Measurements from ENCODE around the gene ZNF786.
"Not testable (repeated sequence)": the region's sequence is repeated elsewhere in the genome, so short reads cannot be mapped to it uniquely, and the experiment has no call there.

The ZNF786 gene, protein sequence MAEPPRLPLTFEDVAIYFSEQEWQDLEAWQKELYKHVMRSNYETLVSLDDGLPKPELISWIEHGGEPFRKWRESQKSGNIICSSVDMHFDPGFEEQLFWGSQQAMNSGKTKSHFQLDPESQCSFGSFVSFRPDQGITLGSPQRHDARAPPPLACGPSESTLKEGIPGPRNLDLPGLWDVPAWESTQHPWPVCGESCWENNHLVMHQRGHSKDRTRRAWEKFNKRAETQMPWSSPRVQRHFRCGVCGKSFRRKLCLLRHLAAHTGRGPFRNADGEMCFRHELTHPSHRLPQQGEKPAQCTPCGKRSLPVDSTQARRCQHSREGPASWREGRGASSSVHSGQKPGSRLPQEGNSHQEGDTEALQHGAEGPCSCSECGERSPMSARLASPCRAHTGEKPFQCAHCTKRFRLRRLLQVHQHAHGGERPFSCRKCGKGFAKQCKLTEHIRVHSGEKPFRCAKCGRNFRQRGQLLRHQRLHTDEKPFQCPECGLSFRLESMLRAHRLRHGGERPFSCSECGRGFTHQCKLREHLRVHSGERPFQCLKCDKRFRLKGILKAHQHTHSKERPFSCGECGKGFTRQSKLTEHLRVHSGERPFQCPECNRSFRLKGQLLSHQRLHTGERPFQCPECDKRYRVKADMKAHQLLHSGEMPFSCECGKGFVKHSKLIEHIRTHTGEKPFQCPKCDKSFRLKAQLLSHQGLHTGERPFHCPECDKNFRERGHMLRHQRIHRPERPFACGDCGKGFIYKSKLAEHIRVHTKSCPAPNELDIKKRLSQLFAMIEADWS

DNA sequence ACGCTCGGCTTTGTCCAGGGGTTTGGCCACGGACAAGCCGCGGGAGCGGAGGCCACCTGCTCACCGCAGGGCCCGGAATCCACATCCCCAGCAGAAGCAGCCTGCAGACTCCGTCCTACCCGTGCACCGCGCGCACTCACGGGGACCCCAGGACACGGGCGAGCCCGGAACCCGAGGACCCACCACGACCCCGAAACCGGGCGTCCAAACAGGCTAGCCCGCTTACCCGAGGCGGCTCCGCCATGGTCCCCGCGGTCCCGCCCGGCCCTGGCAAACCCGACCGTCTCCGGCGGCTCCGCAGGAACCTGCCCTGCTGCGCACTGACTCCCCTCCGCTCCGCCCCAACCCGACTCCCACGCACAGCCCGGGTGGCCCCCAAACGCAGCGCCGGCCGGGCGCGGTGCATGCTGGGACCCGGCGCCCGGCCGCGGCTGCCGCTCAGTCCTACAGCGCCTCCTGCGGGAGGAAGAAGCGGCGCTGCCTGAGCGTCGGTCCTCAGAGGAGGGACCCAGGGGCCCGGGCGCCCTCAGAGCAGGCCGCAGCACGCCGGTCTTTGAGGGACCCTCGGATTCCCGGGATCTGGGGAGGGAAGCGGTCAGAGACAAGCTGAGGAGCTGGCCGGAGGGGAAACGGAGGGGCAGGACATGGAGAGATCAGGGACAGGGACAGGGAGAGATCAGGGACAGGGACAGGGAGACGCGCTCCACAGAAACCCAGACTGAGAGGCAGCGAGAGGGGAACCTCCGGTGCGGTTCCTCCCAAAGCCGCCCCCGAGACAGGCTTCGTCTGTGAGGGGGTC, at the start of gene ZNF786:
Gene ZNF786, minus strand, starts transcription at position 322 of the 799 bp plus-strand sequence. Its CDS starts 78 bp downstream, at position 244.
- peak; percentile 93 for DNase-seq

DNA sequence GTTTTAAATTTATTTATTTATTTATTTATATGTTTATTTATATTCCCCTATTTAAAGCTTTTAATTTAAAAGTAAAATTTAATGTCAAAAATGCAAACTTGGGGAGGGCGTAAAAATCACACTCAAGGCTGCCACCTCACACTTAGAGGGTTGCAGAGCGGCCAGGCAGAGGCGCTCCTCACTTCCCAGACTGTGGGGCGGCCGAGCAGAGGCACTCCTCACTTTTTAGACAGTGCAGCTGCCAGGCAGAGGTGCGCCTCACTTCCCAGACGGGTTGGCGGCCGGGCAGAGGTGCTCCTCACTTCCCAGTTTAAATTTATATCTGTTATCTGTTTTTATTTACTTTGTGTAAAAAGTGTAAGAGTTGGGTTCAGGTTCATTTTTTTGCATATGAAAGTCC, 45.6 kb upstream of the ZNF786 start:
- DNase-seq, result no peak

DNA sequence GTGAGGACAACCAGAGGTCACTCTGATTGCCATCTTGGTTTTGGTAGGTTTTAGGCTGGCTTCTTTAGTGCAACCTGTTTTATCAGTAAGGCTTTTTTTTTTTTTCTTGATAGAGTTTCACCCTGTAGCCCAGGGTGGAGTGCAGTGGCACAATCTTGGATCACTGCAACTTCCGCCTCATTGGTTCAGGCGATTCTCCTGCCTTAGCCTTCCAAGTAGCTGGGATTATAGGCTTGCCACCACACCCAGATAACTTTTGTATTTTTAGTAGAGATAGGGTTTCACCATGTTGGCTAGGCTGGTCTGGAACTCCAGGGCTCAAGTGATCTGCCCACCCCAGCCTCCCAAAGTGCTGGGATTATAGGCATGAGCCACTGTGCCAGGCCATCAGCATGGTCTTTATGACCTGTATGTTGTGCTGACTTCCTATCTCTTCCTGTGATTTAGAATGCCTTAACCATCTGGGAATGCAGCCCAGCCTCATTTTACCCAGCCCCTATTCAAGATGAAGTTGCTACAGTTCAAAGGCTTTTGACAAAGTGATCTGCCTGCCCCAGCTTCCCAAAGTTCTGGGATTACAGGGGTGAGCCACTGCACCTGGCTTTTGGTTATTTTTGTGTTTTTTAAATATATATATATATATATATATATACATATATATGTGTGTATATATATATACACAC, 42.7 kb upstream of the ZNF786 start:
- no peak for DNase-seq

DNA sequence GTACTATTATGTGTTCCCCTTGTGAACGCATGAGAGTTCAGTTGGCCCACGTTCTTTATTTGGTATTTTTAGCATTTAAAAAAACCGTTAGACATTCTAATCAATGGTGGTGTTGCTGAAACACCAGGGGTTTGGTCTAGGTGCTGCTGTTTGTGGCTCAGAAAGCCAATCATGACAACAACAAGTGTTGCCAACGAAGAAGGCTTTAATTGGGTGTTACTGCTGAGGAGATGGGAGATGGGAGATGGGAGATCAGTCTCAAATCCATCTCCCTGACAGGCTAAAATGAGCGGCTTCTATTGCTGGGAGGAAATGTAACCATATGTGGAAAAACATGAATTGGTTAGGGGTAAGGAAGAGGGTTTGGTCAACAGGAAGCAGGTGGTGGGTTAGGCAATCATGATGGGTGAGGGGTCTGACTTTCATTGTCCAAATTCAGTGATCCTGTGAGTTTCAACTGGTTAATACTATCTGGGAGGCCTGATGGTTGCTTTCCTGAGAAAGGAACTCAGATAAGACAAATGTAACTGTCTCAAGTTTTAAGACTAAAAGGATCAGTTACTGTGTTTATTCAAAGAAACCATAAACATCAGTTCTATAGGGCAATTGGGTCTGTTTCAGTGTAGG, 40.2 kb upstream of the ZNF786 start:
- no peak for DNase-seq

DNA sequence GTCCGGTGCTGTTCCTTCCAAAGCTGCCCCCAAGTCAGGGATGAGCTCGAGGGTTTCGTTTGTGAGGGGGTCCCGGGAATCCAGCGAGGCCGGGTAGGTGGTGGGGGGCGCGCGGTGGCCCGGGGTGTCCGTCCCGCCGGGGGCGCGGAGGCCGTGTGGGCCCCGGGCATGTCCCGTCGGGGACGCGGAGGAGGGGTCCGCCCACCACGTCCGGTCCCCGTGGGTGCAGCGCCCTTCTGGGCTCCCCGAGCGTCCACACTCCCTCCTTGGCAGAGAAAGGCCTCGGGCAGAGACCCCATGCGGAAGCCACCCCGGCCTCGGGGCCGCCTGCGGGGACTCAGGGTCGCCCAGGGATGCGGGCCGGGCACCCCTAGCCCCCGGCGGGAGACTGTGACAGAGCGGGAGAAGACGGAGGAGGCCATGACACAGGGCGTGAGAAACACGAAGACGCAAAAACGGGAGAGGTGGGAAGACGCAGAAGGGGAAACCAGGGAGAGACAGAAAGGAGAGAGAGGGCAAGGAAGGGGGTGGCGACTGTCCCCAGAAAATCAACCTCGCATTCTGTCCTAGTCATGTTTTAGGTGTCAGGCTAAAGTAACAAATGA, 36.2 kb upstream of the ZNF786 start:
- peak; percentile 66 for DNase-seq

DNA sequence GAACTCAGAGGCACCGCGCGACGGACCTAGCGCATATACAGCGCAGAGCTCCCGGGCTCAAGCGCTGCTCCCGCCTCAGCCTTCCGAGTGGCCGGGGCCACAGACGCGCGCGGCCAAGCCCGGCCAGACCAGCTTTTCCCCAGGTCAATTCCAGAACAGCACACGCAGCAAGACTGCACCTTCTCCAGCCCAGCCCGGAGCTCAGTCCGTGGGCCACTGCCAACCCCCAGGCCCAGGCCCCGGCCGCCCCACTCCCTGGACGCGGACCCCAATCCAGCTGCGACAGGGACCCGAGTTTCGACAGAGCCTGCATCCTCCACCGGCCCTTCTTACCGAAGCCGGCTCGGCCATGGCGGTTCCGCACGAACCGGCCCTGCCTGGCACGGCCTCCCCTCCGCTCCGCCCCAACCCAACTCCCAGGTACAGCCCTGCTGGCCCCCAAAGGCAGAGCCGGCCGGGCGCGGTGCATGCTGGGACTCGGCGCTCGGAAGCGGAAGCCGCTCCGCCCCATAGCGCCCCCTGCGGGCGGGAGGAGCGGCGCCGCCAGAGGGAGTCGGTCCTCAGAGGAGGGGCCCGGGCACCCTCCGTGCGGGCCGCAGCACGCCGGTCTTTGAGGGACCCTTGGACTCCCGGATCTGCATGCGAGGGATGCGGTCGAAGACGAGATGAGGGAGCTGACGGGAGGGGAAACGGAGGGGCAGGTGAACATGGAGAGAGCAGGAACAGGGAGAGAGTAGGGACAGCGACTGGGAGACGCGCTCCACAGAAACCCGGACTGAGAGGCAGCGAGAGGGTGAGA, 35.5 kb upstream of the ZNF786 start, which contains the start of gene ZNF425:
Gene ZNF425, minus strand, starts transcription at position 462 of the 799 bp plus-strand sequence. Its CDS starts 111 bp downstream, at position 351.
- peak; percentile 95 for DNase-seq

DNA sequence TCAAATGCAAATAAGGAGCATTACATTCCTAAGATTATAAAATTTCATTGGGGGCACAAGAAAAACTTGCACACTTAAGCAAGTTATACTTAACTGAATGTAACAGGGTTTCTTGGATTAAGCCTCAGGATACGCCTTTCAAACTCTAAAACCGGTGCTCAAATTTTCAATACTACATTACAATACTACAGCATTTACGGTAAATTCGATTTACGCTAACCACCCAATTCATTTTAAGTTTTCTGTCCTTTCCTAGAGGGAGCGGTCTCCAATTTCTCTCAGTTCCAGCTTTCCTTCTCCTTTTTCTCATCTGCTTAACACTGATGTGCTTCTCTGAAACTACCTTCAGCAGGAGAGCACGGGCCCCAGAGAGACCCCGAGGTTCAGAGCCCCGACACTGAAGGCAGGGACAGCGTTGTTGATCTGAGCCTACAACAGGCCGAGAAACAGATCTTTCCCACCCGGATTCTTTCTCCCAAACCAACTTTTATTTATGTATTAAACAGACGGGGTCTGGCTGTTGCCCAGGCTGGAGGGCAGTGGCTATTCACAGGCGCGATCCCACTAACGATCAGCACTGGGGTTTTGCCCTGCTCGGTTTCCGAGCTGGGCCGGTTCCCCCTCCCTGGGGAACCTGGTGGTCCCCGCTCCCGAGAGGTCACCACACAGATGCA, 34.8 kb upstream of the ZNF786 start:
- no peak for DNase-seq

DNA sequence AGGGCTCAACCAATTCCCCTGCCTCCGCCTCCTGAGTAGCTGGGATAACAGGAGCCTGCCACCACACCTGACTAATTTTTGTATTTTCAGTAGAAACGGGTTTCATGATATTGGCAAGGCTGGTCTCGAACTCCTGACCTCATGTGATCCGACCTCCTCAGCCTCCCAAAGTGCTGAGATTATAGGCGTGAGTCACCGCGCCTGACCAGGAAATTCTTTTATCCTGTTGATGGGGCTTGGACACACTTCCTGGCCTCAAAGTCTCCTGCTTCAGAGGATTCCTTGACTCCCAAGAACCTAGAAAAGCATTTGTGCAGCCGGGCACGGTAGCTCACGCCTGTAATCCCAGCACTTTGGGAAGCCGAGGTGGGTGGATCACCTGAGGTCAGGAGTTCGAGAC, 19.5 kb upstream of the ZNF786 start:
- DNase-seq, result no peak

DNA sequence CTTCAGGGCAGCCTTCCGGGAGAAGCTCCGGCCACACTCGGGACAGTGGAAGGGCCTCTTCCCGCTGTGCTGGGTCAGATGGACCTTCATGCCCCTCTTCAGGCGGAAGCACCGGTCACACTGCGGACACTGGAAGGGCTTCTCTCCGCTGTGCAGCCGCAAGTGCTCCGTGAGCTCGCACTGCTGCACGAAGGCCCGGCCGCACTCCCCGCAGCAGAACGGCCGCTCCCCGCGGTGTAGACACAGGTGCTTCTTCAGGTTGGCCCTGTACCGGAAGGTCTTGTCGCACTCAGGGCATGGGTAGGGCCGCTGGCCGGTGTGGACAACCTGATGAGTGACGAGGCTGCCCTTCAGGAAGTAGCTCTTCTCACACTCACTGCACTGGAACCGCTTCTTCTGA, 14.2 kb upstream of the ZNF786 start:
- DNase-seq, result no peak

DNA sequence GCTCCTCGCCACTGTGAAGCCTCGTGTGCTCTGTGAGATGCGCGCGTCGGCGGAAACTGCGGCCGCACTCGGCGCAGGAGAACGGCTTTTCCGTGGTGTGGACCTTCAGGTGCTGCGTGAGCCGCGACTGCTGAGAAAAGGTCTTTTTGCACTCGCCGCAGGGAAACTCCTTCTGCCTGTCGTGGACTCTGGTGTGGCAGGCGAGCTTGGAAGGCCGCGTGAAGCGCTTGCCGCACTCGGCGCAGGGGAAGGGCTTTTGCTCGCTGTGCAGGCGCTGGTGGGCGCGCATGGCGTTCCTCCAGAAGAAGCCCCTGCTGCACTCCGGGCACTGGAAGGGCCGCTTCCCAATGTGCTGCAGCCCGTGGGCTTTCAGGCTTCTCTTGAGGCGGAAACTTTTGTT, 13.7 kb upstream of the ZNF786 start:
- DNase-seq, result no peak

DNA sequence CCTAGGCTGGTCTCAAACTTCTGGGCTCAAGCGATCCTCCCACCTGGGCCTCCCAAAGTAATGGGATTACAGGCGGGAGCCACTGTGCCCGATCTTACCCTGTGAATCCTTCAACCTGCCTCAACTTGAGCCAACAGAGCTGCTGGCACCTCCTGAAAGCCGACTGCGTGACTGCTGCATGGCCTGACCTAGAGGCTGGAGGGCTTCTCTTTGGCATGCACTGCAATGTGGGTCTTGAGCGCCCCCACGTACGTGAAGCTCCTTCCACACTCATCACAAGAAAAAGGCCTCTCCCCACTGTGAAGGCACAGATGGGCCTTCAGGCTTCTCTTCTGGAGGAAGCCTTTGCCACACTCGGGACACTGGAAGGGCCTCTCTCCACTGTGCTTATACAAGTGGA, 12.9 kb upstream of the ZNF786 start:
- no peak for DNase-seq

DNA sequence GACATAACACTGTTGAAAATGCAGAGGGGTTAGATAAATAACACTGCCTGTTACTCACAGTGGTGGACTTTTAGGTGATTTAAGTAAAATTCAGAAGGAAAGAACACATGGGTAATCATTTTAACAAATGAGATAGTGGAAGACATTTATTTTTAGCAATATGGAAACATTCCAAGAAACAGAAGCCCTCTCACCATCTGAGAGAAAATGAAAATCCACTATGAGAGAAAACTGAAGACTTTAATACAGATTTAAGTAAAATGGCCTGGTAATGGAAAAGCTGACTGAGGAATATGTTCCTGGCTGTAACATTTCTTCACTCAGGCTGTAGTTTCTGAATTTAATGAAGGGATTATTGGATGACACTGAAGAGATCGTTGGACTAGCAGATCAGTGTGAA, 12.1 kb upstream of the ZNF786 start:
- DNase-seq, result no peak

DNA sequence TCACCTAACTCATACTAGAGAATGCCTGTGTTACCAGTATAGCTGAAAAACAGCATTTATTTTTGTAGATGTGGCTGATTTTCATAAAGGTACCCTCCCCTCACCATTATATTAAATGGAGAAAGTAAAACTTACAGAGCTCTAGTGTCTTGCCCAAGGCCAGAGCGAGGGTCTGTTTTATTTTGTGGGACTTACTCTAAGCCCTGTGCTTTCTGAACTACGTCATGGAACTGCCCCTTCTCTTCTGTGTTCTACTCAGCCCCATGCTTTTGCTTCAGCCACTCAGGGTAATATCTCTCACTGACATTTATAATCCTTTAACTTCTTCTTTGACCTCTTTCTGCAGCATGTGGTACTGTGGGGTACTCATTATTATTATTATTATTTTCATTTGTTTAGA, 10.3 kb upstream of the ZNF786 start:
- no peak for DNase-seq

DNA sequence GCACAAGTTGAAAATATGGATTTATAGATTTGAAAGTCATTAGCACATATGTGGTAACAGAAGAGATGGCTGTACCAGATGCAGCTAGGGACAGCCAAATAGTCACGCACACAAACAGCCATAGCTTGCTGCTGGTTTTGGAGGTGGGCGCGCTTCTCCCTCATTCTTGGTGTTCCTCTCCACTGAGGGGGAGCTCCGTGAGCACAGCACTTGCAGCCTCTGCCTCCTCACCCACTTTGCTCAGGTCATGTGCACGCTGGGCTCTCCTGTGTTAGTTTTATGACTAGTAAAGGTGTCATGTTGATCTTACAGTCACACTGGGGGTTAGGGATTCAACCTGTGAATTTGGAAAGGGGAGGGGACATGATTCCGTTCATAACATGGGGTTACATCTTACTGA, 8.5 kb upstream of the ZNF786 start:
- DNase-seq, result no peak

DNA sequence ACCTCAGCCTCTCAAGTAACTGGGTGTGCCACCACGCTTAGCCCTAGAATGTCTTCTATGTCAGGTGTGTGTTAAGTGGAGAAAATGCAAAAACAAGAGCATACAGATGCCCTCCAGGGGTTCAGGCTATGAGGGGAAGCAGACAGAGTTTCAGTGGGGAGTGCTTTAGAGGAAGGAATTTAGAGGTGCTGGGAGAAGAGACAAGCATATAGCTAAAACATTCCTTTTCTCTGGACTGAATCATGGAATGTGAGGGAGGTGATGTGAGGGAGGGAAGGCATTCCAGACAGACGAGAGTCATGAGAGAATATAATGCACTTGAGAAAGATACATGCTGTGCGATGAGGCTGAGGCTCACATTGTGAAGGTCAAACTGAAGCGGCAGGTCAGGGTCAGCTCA, 6.6 kb upstream of the ZNF786 start:
- no peak for DNase-seq

DNA sequence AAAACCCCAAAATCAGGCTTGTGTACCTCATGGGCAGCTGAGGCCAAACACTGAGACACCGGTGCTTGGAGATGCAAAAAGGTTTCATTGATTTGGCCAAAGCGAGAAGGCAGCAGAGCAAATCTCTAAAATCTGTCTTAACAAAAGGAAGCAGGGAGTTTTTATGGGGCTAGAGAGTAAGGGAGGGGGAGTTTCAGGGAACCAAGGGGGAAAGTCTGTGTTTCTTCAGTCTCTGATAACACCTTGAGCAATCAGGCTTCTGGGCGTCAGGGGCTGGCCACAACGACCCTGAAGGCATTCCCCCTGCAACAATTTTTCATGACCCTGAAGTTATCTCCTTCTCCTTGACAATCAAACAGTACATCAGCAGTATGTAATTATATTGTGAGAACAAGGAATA, 2.7 kb upstream of the ZNF786 start:
- no peak for DNase-seq

DNA sequence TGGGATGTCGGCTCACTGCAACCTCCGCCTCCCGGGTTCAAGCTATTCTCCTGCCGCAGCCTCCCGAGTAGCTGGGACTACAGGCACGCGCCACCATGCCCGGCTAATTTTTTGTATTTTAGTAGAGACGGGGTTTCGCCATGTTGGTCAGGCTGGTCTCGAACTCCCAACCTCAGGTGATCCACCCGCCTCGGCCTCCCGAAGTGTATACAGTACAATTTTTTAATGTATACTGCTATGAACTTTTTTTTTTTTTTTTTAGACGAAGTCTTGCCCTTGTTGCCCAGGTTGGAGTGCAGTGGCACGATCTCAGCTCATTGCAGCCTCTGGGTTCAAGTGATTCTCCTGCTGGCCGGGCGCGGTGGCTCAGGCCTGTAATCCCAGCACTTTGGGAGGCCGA, 1.7 kb upstream of the ZNF786 start:
- not testable (repeated sequence) for DNase-seq

DNA sequence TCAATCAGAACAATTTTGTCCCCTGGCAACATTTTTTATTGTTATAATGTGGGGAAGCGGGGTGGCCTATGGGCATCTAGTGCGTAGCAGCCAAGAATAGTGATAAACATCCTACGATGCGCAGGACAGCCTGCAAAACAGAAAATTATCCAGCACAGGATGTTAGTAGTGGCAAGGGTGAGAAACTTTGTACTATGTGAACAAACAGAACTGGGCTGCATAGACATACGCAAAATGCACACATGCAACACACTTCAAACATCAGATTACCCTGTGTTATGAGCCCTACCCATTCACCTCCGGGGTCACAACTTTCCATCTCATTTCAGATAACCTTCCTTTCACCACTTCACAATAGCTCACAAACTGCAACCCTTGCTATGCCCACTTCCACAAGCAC, 3.1 kb downstream of the ZNF786 start:
- DNase-seq, result no peak

DNA sequence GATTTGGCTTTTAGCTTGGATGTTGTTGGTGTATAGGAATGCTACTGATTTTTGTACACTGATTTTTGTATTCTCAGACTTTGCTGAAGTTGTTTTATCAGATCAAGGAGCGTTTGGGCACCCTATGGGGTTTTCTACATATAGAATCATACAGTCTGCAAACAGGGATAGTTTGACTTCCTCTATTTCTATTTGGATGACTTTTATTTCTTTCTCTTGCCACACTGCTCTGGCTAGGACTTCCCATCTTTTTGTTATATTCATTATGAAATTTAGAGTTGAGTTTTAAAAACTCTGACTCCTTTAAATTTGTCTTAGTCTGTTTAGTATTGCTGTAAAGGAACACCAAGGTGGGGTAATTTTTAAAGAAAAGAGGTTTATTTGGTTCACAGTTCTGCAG, 4.7 kb downstream of the ZNF786 start:
- DNase-seq, result no peak

DNA sequence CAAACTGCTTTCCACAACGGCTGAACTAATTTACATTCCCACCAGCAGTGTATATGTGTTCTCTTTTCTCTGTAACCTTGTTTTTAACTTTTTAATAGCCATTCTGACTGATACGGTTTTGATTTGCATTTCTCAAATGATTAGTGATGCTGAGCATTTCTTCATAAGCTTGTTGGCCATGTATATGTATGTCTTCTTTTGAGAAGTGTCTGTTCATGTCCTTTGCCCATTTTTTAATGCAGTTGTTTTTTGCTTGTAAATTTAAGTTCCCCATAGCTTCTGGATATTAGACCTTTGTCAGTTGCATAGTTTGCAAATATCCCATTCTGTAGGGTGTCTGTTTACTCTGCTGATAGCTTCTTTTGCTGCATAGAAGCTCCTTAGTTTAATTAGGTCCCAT, 6.1 kb downstream of the ZNF786 start:
- no peak for DNase-seq
